ENCODE data around the gene BEND6. TPM values are rescaled to one million over a fixed set of nuclear protein-coding genes. Genes with fewer than 3 reads are reported as not detected.

BEND6 gene
- total RNA-seq, 4 donors from 2014 or later = not detected

GRCh38 chr6:57017069-57017468 is 62.2 kb downstream of the BEND6 start:
- TF ChIP-seq POLR2A (IDR thresholded peaks at IDR 0.05) = no peak
- no peak for TF ChIP-seq CTCF (IDR thresholded peaks at IDR 0.05)
- H3K36me3 ChIP-seq = no peaks in the 10 kb centered on the region
- H3K9me3 ChIP-seq = no peaks in the 10 kb centered on the region
- no peak for DNase-seq
- H3K4me1 ChIP-seq = no peaks in the 10 kb centered on the region
- H3K4me3 ChIP-seq = no peak overlapping the region
- H3K27me3 ChIP-seq = no peaks in the 10 kb centered on the region
- no peak overlapping the region for H3K27ac ChIP-seq

- H3K27ac ChIP-seq = no peak overlapping the region
- no peaks in the 10 kb centered on the region for H3K4me1 ChIP-seq
- H3K27me3 ChIP-seq = no peaks in the 10 kb centered on the region
- no peak for DNase-seq
- no peak overlapping the region for H3K4me3 ChIP-seq
- no peak for TF ChIP-seq POLR2A (IDR thresholded peaks at IDR 0.05)
- TF ChIP-seq CTCF (IDR thresholded peaks at IDR 0.05) = no peak
- H3K36me3 ChIP-seq = no peaks in the 10 kb centered on the region
- H3K9me3 ChIP-seq = no peaks in the 10 kb centered on the region
Observed at GRCh38 chr6:57017841-57018240, 62.9 kb downstream of the BEND6 start.

- Histone ChIP-seq H3K27ac (no peak overlapping the region), H3K27me3 (no peaks in the 10 kb centered on the region), H3K9me3 (no peaks in the 10 kb centered on the region), H3K4me1 (no peaks in the 10 kb centered on the region), H3K4me3 (no peak overlapping the region), H3K36me3 (no peaks in the 10 kb centered on the region)
- TF ChIP-seq POLR2A (IDR thresholded peaks at IDR 0.05) = no peak
- no peak for TF ChIP-seq CTCF (IDR thresholded peaks at IDR 0.05)
- DNase-seq = no peak
Observed at GRCh38 chr6:57019434-57019833, 64.5 kb downstream of the BEND6 start.

- Histone ChIP-seq H3K4me3 (no peak overlapping the region), H3K36me3 (no peaks in the 10 kb centered on the region), H3K4me1 (no peaks in the 10 kb centered on the region), H3K27me3 (no peaks in the 10 kb centered on the region), H3K27ac (no peak overlapping the region), H3K9me3 (no peaks in the 10 kb centered on the region)
- no peak for TF ChIP-seq POLR2A (IDR thresholded peaks at IDR 0.05)
- peak; percentile 13 to 63 (median 52) for TF ChIP-seq CTCF (IDR thresholded peaks at IDR 0.05)
- no peak for DNase-seq
Observed at GRCh38 chr6:57021086-57021720, 66.3 kb downstream of the BEND6 start.

GRCh38 chr6:57024321-57024720 is 69.4 kb downstream of the BEND6 start:
- H3K4me3 ChIP-seq = no peak overlapping the region
- no peak for DNase-seq
- no peaks in the 10 kb centered on the region for H3K4me1 ChIP-seq
- TF ChIP-seq CTCF (IDR thresholded peaks at IDR 0.05) (no peak), POLR2A (IDR thresholded peaks at IDR 0.05) (no peak)
- no peak overlapping the region for H3K27ac ChIP-seq
- no peaks in the 10 kb centered on the region for H3K27me3 ChIP-seq
- no peaks in the 10 kb centered on the region for H3K9me3 ChIP-seq
- H3K36me3 ChIP-seq = no peaks in the 10 kb centered on the region

- H3K36me3 ChIP-seq = no peaks in the 10 kb centered on the region
- H3K27ac ChIP-seq = no peak overlapping the region
- no peak overlapping the region for H3K4me3 ChIP-seq
- H3K4me1 ChIP-seq = no peaks in the 10 kb centered on the region
- H3K27me3 ChIP-seq = no peaks in the 10 kb centered on the region
- TF ChIP-seq CTCF (IDR thresholded peaks at IDR 0.05) = no peak
- no peak for TF ChIP-seq POLR2A (IDR thresholded peaks at IDR 0.05)
- DNase-seq = no peak
- H3K9me3 ChIP-seq = no peaks in the 10 kb centered on the region
Observed at GRCh38 chr6:57024775-57025174, 69.9 kb downstream of the BEND6 start.
